ENCODE data around the gene RABGGTA. TPM values are rescaled to one million over a fixed set of nuclear protein-coding genes. Genes with fewer than 3 reads are reported as not detected.

The RABGGTA gene
- total RNA-seq, 1 donor from 2014 or later, result 70.5 TPM

DNA sequence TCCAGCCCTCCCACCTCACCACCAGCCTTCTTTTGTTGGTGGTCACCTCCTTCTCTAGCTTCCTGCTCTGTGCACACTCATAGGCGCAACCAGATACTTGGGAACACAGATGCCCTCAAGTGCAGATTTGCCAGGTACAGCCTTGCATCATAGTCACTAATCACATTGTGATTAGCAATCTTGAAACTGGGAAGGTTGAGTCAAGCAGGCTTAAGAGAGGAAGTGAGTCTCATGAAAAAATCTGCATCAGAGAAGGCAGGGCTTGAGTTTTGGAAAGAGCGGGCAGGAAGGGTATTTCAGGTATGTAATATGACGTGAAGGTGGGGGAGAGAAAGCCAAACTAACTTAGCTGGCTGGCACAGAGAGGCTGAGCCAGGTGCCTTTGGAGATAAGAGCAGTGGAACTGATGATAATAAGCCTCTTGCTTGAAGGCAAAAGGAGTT lies 2.7 kb upstream of the RABGGTA start:
- peak; percentile 32 for DNase-seq
- CTCF ChIA-PET, result interaction anchor here (0.9 to 1.9 kb wide), 4 partner anchors 16 to 31 kb away, joined by 3 to 14 read pairs (median 4); partner anchors contain the start of gene TINF2
- H3K9me3 Mint-ChIP-seq, result no peaks in the 10 kb centered on the region
- H3K4me1 Mint-ChIP-seq, result peaks cover 84% of the 10 kb centered on the region
- TF ChIP-seq, protein P1, sequence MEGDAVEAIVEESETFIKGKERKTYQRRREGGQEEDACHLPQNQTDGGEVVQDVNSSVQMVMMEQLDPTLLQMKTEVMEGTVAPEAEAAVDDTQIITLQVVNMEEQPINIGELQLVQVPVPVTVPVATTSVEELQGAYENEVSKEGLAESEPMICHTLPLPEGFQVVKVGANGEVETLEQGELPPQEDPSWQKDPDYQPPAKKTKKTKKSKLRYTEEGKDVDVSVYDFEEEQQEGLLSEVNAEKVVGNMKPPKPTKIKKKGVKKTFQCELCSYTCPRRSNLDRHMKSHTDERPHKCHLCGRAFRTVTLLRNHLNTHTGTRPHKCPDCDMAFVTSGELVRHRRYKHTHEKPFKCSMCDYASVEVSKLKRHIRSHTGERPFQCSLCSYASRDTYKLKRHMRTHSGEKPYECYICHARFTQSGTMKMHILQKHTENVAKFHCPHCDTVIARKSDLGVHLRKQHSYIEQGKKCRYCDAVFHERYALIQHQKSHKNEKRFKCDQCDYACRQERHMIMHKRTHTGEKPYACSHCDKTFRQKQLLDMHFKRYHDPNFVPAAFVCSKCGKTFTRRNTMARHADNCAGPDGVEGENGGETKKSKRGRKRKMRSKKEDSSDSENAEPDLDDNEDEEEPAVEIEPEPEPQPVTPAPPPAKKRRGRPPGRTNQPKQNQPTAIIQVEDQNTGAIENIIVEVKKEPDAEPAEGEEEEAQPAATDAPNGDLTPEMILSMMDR (IDR thresholded peaks at IDR 0.05), result no peak
- peaks cover 11% of the 10 kb centered on the region for H3K36me3 Mint-ChIP-seq (ENCODE audit: low read depth)
- no peaks in the 10 kb centered on the region for H3K27me3 Mint-ChIP-seq
- intact Hi-C loops (cut with micrococcal nuclease), result loop anchor here (1.0 to 5.0 kb wide), 3 partner anchors 42 to 93 kb away; partner anchors contain the start of genes GMPR2, NEDD8 and NFATC4
- peak overlapping the region; percentile 64 for H3K4me3 Mint-ChIP-seq
- peak overlapping the region; percentile 96 for H3K27ac Mint-ChIP-seq
- ATAC-seq (ENCODE audit: low read depth), result peak; percentile 43
- POLR2A ChIA-PET, result interaction anchor here (0.6 to 9.8 kb wide), 10 partner anchors 16 to 160 kb away, joined by 3 to 175 read pairs (median 6); partner anchors contain the start of genes CHMP4A, DCAF11, DHRS1 and EMC9

DNA sequence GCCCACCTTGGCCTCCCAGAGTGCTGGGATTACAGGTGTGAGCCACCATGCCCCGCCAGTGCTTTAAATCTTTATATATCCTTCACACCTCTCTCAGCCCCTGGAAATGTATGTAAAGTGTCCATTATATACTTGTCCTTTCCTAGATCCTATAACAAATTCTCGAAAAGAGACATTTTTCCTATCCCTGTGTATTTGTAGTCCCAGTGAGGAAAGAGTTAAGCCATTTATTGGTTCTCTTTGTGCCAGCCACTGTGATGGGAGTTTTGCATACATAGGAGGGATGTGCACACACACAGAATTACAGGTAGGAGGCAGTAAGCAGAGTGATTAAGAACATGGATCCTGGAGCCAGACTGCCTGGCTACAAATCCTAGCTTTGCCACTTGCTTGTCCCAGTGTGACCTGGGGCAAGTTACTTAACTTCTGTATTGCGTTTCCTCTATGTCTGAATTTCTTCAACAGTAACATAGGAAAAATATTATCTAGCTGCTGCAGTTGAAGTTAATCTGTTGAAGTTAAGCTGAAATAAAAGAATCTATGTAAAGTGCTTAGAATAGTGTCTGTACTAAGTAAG lies 2.1 kb upstream of the RABGGTA start:
- peak overlapping the region; percentile 96 for H3K27ac Mint-ChIP-seq
- peaks cover 78% of the 10 kb centered on the region for H3K4me1 Mint-ChIP-seq
- ATAC-seq (ENCODE audit: low read depth) (no peak), DNase-seq (no peak)
- peaks cover 17% of the 10 kb centered on the region for H3K36me3 Mint-ChIP-seq (ENCODE audit: low read depth)
- no peaks in the 10 kb centered on the region for H3K27me3 Mint-ChIP-seq
- intact Hi-C loops (cut with micrococcal nuclease), result loop anchor here (5.0 kb wide), 2 partner anchors 41 to 94 kb away; partner anchors contain the start of genes GMPR2, NEDD8 and NFATC4
- CTCF ChIA-PET, result interaction anchor here (0.9 to 1.9 kb wide), 4 partner anchors 16 to 31 kb away, joined by 3 to 14 read pairs (median 4); partner anchors contain the start of gene TINF2
- POLR2A ChIA-PET, result interaction anchor here (0.6 to 9.8 kb wide), 11 partner anchors 16 to 159 kb away, joined by 3 to 175 read pairs (median 4); partner anchors contain the start of genes CHMP4A, DCAF11, DHRS1 and MDP1
- no peaks in the 10 kb centered on the region for H3K9me3 Mint-ChIP-seq
- H3K4me3 Mint-ChIP-seq, result peak overlapping the region; percentile 64
- TF ChIP-seq, protein P1 (IDR thresholded peaks at IDR 0.05), result no peak

DNA sequence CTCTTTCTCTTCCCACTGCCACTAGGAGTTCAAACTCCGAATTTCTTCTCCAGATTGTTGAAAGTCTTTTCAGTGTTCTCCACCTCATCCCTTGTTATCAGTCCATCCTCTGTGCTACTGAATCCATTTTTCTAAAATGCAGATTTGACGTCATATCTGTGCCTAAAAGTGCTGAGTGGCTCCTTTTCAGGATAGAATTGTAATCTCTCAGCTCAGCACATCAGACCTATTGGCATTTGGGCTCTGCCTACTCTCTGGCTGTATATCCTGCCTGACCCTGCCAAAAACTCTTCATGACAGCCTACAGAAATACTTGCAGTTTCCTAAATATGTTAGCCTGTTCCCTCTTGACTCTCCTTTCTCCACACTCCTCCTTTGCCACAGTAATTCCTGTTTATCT lies 1.1 kb upstream of the RABGGTA start:
- H3K36me3 Mint-ChIP-seq (ENCODE audit: low read depth), result peaks cover 23% of the 10 kb centered on the region
- peak overlapping the region; percentile 90 for H3K4me3 Mint-ChIP-seq
- H3K27ac Mint-ChIP-seq, result peak overlapping the region; percentile 96
- no peaks in the 10 kb centered on the region for H3K9me3 Mint-ChIP-seq
- peaks cover 68% of the 10 kb centered on the region for H3K4me1 Mint-ChIP-seq
- POLR2A ChIA-PET, result interaction anchor here (0.7 to 9.8 kb wide), 11 partner anchors 8 to 261 kb away, joined by 3 to 175 read pairs (median 18); partner anchors contain the start of genes CBLN3, CHMP4A, DHRS1 and IRF9
- no peak for ATAC-seq (ENCODE audit: low read depth)
- TF ChIP-seq, protein P1 (IDR thresholded peaks at IDR 0.05), result no peak
- no peaks in the 10 kb centered on the region for H3K27me3 Mint-ChIP-seq
- CTCF ChIA-PET, result interaction anchor here (0.6 to 2.5 kb wide), 5 partner anchors 25 to 1143 kb away, joined by 3 to 30 read pairs (median 5); partner anchors contain the start of gene TINF2
- intact Hi-C loops (cut with micrococcal nuclease), result loop anchor here (5.0 kb wide), 2 partner anchors 40 to 95 kb away; partner anchors contain the start of genes GMPR2, NEDD8 and NFATC4
- no peak for DNase-seq

DNA sequence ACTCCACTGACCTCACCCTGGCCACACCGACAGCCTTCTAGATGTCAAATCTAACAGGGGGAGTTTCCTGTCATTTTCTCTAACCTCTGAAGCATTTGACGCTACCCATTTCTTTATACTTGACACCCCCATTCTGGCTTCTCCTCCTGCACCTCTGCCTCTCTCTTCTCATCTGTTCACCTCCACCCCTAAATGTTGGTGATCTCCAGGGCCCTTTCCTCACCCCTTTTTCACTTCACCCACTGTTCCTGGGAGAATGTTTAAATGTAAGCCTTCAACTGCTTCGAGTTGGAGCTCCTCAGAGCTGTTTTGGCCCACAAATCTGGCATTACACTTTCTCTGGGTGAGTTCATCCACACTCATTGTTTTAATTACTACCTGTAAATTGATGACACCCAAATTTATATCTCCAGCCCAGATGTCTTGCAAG lies 452 bp upstream of the RABGGTA start:
- Mint-ChIP-seq H3K4me1 (peaks cover 62% of the 10 kb centered on the region), H3K36me3 (ENCODE audit: low read depth) (peaks cover 29% of the 10 kb centered on the region), H3K27me3 (no peaks in the 10 kb centered on the region), H3K9me3 (no peaks in the 10 kb centered on the region), H3K27ac (peak overlapping the region; percentile 96), H3K4me3 (peak overlapping the region; percentile 90)
- ATAC-seq (ENCODE audit: low read depth), result no peak
- intact Hi-C loops (cut with micrococcal nuclease), result loop anchor here (1.0 to 5.0 kb wide), 10 partner anchors 7 to 158 kb away; partner anchors contain the start of genes DCAF11, GMPR2, MDP1 and NEDD8
- DNase-seq, result no peak
- POLR2A ChIA-PET, result interaction anchor here (0.7 to 9.8 kb wide), 25 partner anchors 9 to 260 kb away, joined by 3 to 175 read pairs (median 7); partner anchors contain the start of genes CBLN3, CHMP4A, DHRS1 and GMPR2
- TF ChIP-seq, protein P1 (IDR thresholded peaks at IDR 0.05), result no peak
- CTCF ChIA-PET, result interaction anchor here (0.6 to 2.5 kb wide), 12 partner anchors 8 to 1143 kb away, joined by 3 to 30 read pairs (median 4); partner anchors contain the start of genes TINF2 and TM9SF1

All from activated B cell treated with CpG ODN at 0.5 μM for 24 hours (primary cell).